ENCODE measurements around the gene CASP9. TPM values are rescaled to one million over a fixed set of nuclear protein-coding genes. Genes with fewer than 3 reads are reported as not detected.
"Not testable (repeated sequence)": the region's sequence is repeated elsewhere in the genome, so short reads cannot be mapped to it uniquely, and the experiment has no call there.

Gene CASP9
- total RNA-seq, 1 experiment from 2014 or later: 13.5 TPM

DNA sequence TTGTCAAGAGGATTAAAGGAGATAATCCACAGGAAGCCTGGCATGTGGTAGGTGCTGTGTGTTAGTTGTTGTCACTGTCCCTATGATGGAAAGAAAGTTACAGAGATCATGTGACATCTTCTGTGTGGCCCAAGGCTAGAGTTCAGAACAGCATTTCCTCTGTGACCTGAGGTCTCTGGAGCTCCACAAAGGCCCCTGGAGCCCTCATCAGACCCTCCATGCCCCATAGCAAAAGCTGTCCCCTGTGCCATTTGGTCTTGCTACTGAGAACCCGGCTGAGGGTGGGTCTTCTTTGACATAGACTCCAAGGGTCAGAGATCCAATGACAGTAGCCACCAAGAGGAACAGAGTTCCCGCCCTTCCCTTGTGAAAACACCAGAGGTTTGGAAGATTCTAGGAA is 40.0 kb downstream of the CASP9 start (continued):
- TF ChIP-seq USF1 (CRISPR knock-in tag; IDR thresholded peaks at IDR 0.05) (no peak), ZNF425 (CRISPR knock-in tag; conservative IDR thresholded peaks at IDR 0.05) (no peak), ZNF138 (CRISPR knock-in tag; conservative IDR thresholded peaks at IDR 0.05) (no peak), MAX (CRISPR knock-in tag; IDR thresholded peaks at IDR 0.05) (no peak), MXD4 (CRISPR knock-in tag; IDR thresholded peaks at IDR 0.05; ENCODE audit: borderline replicate concordance) (no peak)

- ATAC-seq; H3K36me3 Mint-ChIP-seq; H3K27ac Mint-ChIP-seq; CTCF ChIA-PET; DNase-seq (ENCODE audit: low spot score); H3K9me3 Mint-ChIP-seq; H3K4me3 Mint-ChIP-seq; H3K27me3 Mint-ChIP-seq (ENCODE audit: low read depth); H3K4me1 Mint-ChIP-seq: not testable (repeated sequence)
- POLR2A ChIA-PET: interaction anchor here (0.7 kb wide), 1 partner anchor 127 kb away, joined by 4 read pairs; no protein-coding TSS in a partner anchor
These were observed 41.0 kb downstream of the CASP9 start for GRCh38 chr1:15482983-15483543.

GRCh38 chr1:15482455-15482854 is 41.6 kb downstream of the CASP9 start:
- H3K27me3 Mint-ChIP-seq (ENCODE audit: low read depth); H3K4me3 Mint-ChIP-seq; H3K27ac Mint-ChIP-seq; H3K9me3 Mint-ChIP-seq; DNase-seq (ENCODE audit: low spot score); H3K4me1 Mint-ChIP-seq; POLR2A ChIA-PET; ATAC-seq; H3K36me3 Mint-ChIP-seq; CTCF ChIA-PET: not testable (repeated sequence)

GRCh38 chr1:15479654-15480347 is 44.2 kb downstream of the CASP9 start:
- ChIA-PET POLR2A (no interaction called here), CTCF (no interaction called here)
- DNase-seq (ENCODE audit: low spot score) (no peak), ATAC-seq (no peak)
- Mint-ChIP-seq H3K9me3 (no peaks in the 10 kb centered on the region), H3K4me1 (no peaks in the 10 kb centered on the region), H3K27me3 (ENCODE audit: low read depth) (no peaks in the 10 kb centered on the region; the same call in 1 of the 2 replicates), H3K27ac (no peak overlapping the region), H3K4me3 (no peak overlapping the region), H3K36me3 (no peaks in the 10 kb centered on the region)
- TF ChIP-seq SOX15 (CRISPR knock-in tag; IDR thresholded peaks at IDR 0.05) (no peak), ZNF232 (CRISPR knock-in tag; IDR thresholded peaks at IDR 0.05) (no peak), NFE2L1 (CRISPR knock-in tag; IDR thresholded peaks at IDR 0.05) (no peak), ZBTB43 (CRISPR knock-in tag; IDR thresholded peaks at IDR 0.05) (no peak), ZBTB21 (CRISPR knock-in tag; IDR thresholded peaks at IDR 0.05; ENCODE audit: borderline replicate concordance) (no peak), TP53 (CRISPR knock-in tag; IDR thresholded peaks at IDR 0.05) (no peak), PRDM15 (CRISPR knock-in tag; IDR thresholded peaks at IDR 0.05) (no peak), HMGA2 (CRISPR knock-in tag; IDR thresholded peaks at IDR 0.05) (no peak), ZNF425 (CRISPR knock-in tag; conservative IDR thresholded peaks at IDR 0.05) (no peak), RORB (CRISPR knock-in tag; IDR thresholded peaks at IDR 0.05) (no peak)
